H9 (cell line): ENCODE data around the gene CLDN18. TPM values are rescaled to one million over a fixed set of nuclear protein-coding genes. Genes with fewer than 3 reads are reported as not detected.

ENCODE experiments used
- DNase-seq: peaks from one replicate; pipeline ENCODE4 v3.0.0-alpha.2; 2017
- H2AFZ ChIP-seq: one replicate; pipeline ENCODE4 v1.6.1; 2013; ENCODE audit warnings: mild to moderate bottlenecking, low read length, control low read depth, moderate library complexity
- H2AK5ac ChIP-seq: 2 replicates; pipeline ENCODE4 v1.6.1; 2013; ENCODE audit warnings: low read length, control low read depth, mixed read lengths; ENCODE audit not compliant: insufficient read length
- H2BK120ac ChIP-seq: one replicate; pipeline ENCODE4 v1.6.1; 2013; ENCODE audit warnings: low read depth, mild to moderate bottlenecking, low read length, control low read depth, inconsistent platforms; ENCODE audit not compliant: poor library complexity, severe bottlenecking
- H2BK12ac ChIP-seq: 2 replicates; pipeline ENCODE4 v1.6.1; 2013; ENCODE audit warnings: low read length, control low read depth, mixed read lengths, low read depth; ENCODE audit not compliant: insufficient read length
- H2BK15ac ChIP-seq: 2 replicates; pipeline ENCODE4 v1.6.1; 2013; ENCODE audit warnings: low read depth, low read length, control low read depth
- H2BK20ac ChIP-seq: one replicate; pipeline ENCODE4 v1.6.1; 2013; ENCODE audit warnings: low read depth, mild to moderate bottlenecking, low read length, control low read depth, inconsistent platforms; ENCODE audit not compliant: poor library complexity, severe bottlenecking
- H2BK5ac ChIP-seq: 2 replicates; pipeline ENCODE4 v1.6.1; 2013; ENCODE audit warnings: low read length, control low read depth, mixed read lengths; ENCODE audit not compliant: insufficient read length
- H3K14ac ChIP-seq: 2 replicates; pipeline ENCODE4 v1.6.1; 2013; ENCODE audit warnings: low read length, control low read depth; ENCODE audit not compliant: insufficient read depth
- H3K18ac ChIP-seq: 2 replicates; pipeline ENCODE4 v1.6.1; 2013; ENCODE audit warnings: low read depth, mild to moderate bottlenecking, mixed read lengths, low read length, control low read depth; ENCODE audit not compliant: insufficient read length
- H3K23ac ChIP-seq: 2 replicates; pipeline ENCODE4 v1.6.1; 2013; ENCODE audit warnings: low read length, control low read depth, mixed read lengths, low read depth; ENCODE audit not compliant: insufficient read length
- H3K23me2 ChIP-seq: 2 replicates; pipeline ENCODE4 v1.6.1; 2013; ENCODE audit warnings: low read depth, mild to moderate bottlenecking, mixed read lengths, low read length, control low read depth; ENCODE audit not compliant: insufficient read length, poor library complexity, severe bottlenecking
- H3K27ac ChIP-seq: 2 replicates; pipeline ENCODE4 v1.5.1; 2013; ENCODE audit warnings: low read length, control low read depth, mixed read lengths, low read depth; ENCODE audit not compliant: insufficient read length
- H3K27me3 ChIP-seq: 2 replicates; pipeline ENCODE4 v1.6.1; 2013; ENCODE audit warnings: low read length, control low read depth, inconsistent platforms; ENCODE audit not compliant: insufficient read depth
- H3K4ac ChIP-seq: 2 replicates; pipeline ENCODE4 v1.6.1; 2013; ENCODE audit warnings: low read depth, mild to moderate bottlenecking, control low read depth, inconsistent platforms, low read length, moderate library complexity
- H3K4me1 ChIP-seq: 2 replicates; pipeline ENCODE4 v1.6.1; 2013; ENCODE audit warnings: low read length, control low read depth, inconsistent platforms; ENCODE audit not compliant: insufficient read depth
- H3K4me2 ChIP-seq: 2 replicates; pipeline ENCODE4 v1.6.1; 2013; ENCODE audit warnings: low read length, control low read depth, mixed read lengths; ENCODE audit not compliant: insufficient read length, insufficient read depth
- H3K56ac ChIP-seq: 2 replicates; pipeline ENCODE4 v1.6.1; 2013; ENCODE audit warnings: low read depth, mild to moderate bottlenecking, mixed read lengths, low read length, control low read depth; ENCODE audit not compliant: insufficient read length
- H3K79me1 ChIP-seq: 2 replicates; pipeline ENCODE4 v1.6.1; 2013; ENCODE audit warnings: low read depth, mild to moderate bottlenecking, moderate library complexity, low read length, control low read depth, inconsistent platforms; ENCODE audit not compliant: insufficient read depth, poor library complexity, severe bottlenecking
- H3K79me2 ChIP-seq: 2 replicates; pipeline ENCODE4 v1.6.1; 2013; ENCODE audit warnings: low read length, control low read depth, inconsistent platforms; ENCODE audit not compliant: insufficient read depth
- H3K9ac ChIP-seq: 2 replicates; pipeline ENCODE4 v1.6.1; 2013; ENCODE audit warnings: low read length, control low read depth, mixed read lengths; ENCODE audit not compliant: insufficient read length; ENCODE audit errors: extremely low read depth
- H3K9me3 ChIP-seq: one replicate; pipeline ENCODE4 v1.6.1; 2013; ENCODE audit warnings: low read depth, low read length, inconsistent platforms; ENCODE audit not compliant: control insufficient read depth
- H3T11ph ChIP-seq: one replicate; pipeline ENCODE4 v1.6.1; 2013; ENCODE audit warnings: mild to moderate bottlenecking, low read length, control low read depth, inconsistent platforms
- H4K20me1 ChIP-seq: one replicate; pipeline ENCODE4 v1.6.1; 2013; ENCODE audit not compliant: control insufficient read depth, insufficient read length, insufficient read depth
- H4K5ac ChIP-seq: 2 replicates; pipeline ENCODE4 v1.6.1; 2013; ENCODE audit warnings: low read depth, mild to moderate bottlenecking, mixed read lengths, low read length, control low read depth; ENCODE audit not compliant: insufficient read length
- H4K8ac ChIP-seq: replicated peaks from 2 replicates; pipeline ENCODE4 v1.6.1; 2013; ENCODE audit warnings: low read length, control low read depth, mixed read lengths, low read depth; ENCODE audit not compliant: insufficient read length
- H4K91ac ChIP-seq: 2 replicates; pipeline ENCODE4 v1.6.1; 2013; ENCODE audit warnings: low read depth, mild to moderate bottlenecking, moderate library complexity, mixed read lengths, low read length, control low read depth; ENCODE audit not compliant: insufficient read length
- H3K27ac Mint-ChIP-seq, 3 experiments: 2 replicates in 2 of 3; 3 replicates in 1 of 3; pipeline ENCODE4 v1.8.0; 2020 to 2021; ENCODE audit warnings: mixed read lengths in 3 of 3, mild to moderate bottlenecking in 1 of 3, moderate library complexity in 1 of 3
- H3K27me3 Mint-ChIP-seq: 2 replicates; pipeline ENCODE4 v1.8.0; 2021; ENCODE audit warnings: low read depth, mild to moderate bottlenecking, moderate library complexity, mixed read lengths
- H3K36me3 Mint-ChIP-seq, 3 experiments: 2 replicates in 2 of 3; 3 replicates in 1 of 3; pipeline ENCODE4 v1.8.0; 2020 to 2021; ENCODE audit warnings: low read depth in 3 of 3, mixed read lengths in 3 of 3; ENCODE audit not compliant: insufficient read depth in 1 of 3
- H3K4me1 Mint-ChIP-seq, 2 experiments: 2 replicates each; pipeline ENCODE4 v1.8.0; 2020; ENCODE audit warnings: mixed read lengths in 2 of 2
- H3K4me3 Mint-ChIP-seq, 2 experiments: 2 replicates in 1 of 2; 3 replicates in 1 of 2; pipeline ENCODE4 v1.8.0; 2020 to 2021; ENCODE audit warnings: mild to moderate bottlenecking in 2 of 2, mixed read lengths in 2 of 2, moderate library complexity in 1 of 2
- H3K9me3 Mint-ChIP-seq, 2 experiments: 2 replicates in 1 of 2; 3 replicates in 1 of 2; pipeline ENCODE4 v1.8.0; 2020; ENCODE audit warnings: mild to moderate bottlenecking in 2 of 2, mixed read lengths in 2 of 2, moderate library complexity in 1 of 2
- CTCF ChIP-seq: fragments of 200-600 bp; sonication (generic); conservative IDR thresholded peaks from 3 replicates; pipeline ENCODE4 v1.8.0; 2021; ENCODE audit warnings: antibody characterized with exemption, mild to moderate bottlenecking
- total RNA-seq: library from RNA; stranded (reverse); gene quantifications from 2 replicates; pipeline ENCODE4 v1.2.1, GENCODE V29; 2021

The CLDN18 gene
- total RNA-seq, 1 experiment from 2014 or later, result not detected

GRCh38 chr3:138005627-138006026 is 4.3 kb upstream of the CLDN18 start:
- no peak overlapping the region for H2AFZ ChIP-seq
- no peaks in the 10 kb centered on the region for H3K9me3 ChIP-seq
- H3K14ac ChIP-seq, result no peak overlapping the region
- H3K79me2 ChIP-seq, result no peaks in the 10 kb centered on the region
- no peak overlapping the region for H2BK15ac ChIP-seq
- no peak overlapping the region for H3K56ac ChIP-seq
- no peak overlapping the region for H2BK20ac ChIP-seq
- H3K4me2 ChIP-seq, result no peak overlapping the region
- no peaks in the 10 kb centered on the region for H3K36me3 Mint-ChIP-seq
- H3K9ac ChIP-seq, result no peak overlapping the region
- no peaks in the 10 kb centered on the region for H4K20me1 ChIP-seq
- H2BK120ac ChIP-seq, result no peak overlapping the region
- H4K8ac ChIP-seq, result no peak overlapping the region
- H3K27ac Mint-ChIP-seq, result no peak overlapping the region
- no peak overlapping the region for H3K23ac ChIP-seq
- H3K23me2 ChIP-seq, result no peaks in the 10 kb centered on the region
- no peaks in the 10 kb centered on the region for H3K4me1 ChIP-seq
- no peak overlapping the region for H2BK5ac ChIP-seq
- H3K4ac ChIP-seq, result no peak overlapping the region
- no peak overlapping the region for H4K91ac ChIP-seq
- no peak overlapping the region for H3T11ph ChIP-seq
- H3K27me3 ChIP-seq, result no peaks in the 10 kb centered on the region
- DNase-seq, result no peak
- H2AK5ac ChIP-seq, result no peak overlapping the region
- no peaks in the 10 kb centered on the region for H3K9me3 Mint-ChIP-seq
- no peaks in the 10 kb centered on the region for H3K79me1 ChIP-seq
- no peak overlapping the region for H3K27ac ChIP-seq
- TF ChIP-seq CTCF, result no peak
- H3K4me1 Mint-ChIP-seq, result no peaks in the 10 kb centered on the region
- H3K4me3 Mint-ChIP-seq, result no peak overlapping the region
- no peak overlapping the region for H3K18ac ChIP-seq
- no peak overlapping the region for H2BK12ac ChIP-seq
- H3K27me3 Mint-ChIP-seq, result no peaks in the 10 kb centered on the region; the same call in 1 of the 2 replicates
- H4K5ac ChIP-seq, result no peak overlapping the region
